Panc1 (cell line): Measurements from ENCODE around the gene INHA.

ENCODE experiments used
- CTCF ChIP-seq: fragments of 450-650 bp; IDR thresholded peaks from 2 replicates; pipeline ENCODE4 v1.5.1; 2017; ENCODE audit warnings: mild to moderate bottlenecking
- POLR2AphosphoS5 ChIP-seq: IDR thresholded peaks from 2 replicates; pipeline ENCODE4 v1.6.1; 2012; ENCODE audit warnings: mild to moderate bottlenecking, low read depth, low read length, moderate library complexity
- SIN3A ChIP-seq: IDR thresholded peaks from 2 replicates; pipeline ENCODE4 v1.6.1; 2012; ENCODE audit warnings: low read depth, mild to moderate bottlenecking, low read length, moderate library complexity, borderline replicate concordance; ENCODE audit not compliant: insufficient read depth
- TCF7L2 ChIP-seq: IDR thresholded peaks from 2 replicates; pipeline ENCODE4 v1.6.1; 2011; ENCODE audit warnings: mild to moderate bottlenecking, low read depth, low read length, inconsistent platforms

GRCh38 chr2:219526320-219527075 is 45.6 kb upstream of the INHA start:
- TF ChIP-seq CTCF (no peak), POLR2AphosphoS5 (no peak), TCF7L2 (no peak), SIN3A (no peak)
